T-cell (primary cell): ENCODE results near the gene GOSR2. TPM values are rescaled to one million over a fixed set of nuclear protein-coding genes. Genes with fewer than 3 reads are reported as not detected.
"Not testable (repeated sequence)": the region's sequence is repeated elsewhere in the genome, so short reads cannot be mapped to it uniquely, and the experiment has no call there.

Experiments
- ATAC-seq, 4 experiments: fragments of 200-7000 bp in 3 of 4; fragments of 150-1000 bp in 1 of 4; cut with Tn5 transposase; replicated peaks in 1 of 4; 1 replicate in 3 of 4; 2 replicates in 1 of 4; pipeline ENCODE4 v1.10.0; 2021; ENCODE audit warnings: moderate library complexity in 3 of 4, mild to moderate bottlenecking in 2 of 4, moderate number of reproducible peaks in 1 of 4
- CTCF ChIA-PET, 2 donors: fragments of 300-600 bp; sonication (Branson Sonifier 250); formaldehyde crosslinking; loops; one replicate each; lab custom pipeline; 2022; ENCODE audit warnings: antibody characterized with exemption in 2 of 2; lab: Charles Lee
- POLR2A ChIA-PET, 2 donors: fragments of 300-600 bp; sonication (Branson Sonifier 250); formaldehyde crosslinking; loops; one replicate each; lab custom pipeline; 2022; ENCODE audit warnings: antibody characterized with exemption in 2 of 2; lab: Charles Lee
- DNase-seq, 35 experiments: peaks; one replicate each; pipeline versions ENCODE4 v3.0.0 to v3.0.0-alpha.2; 2013 to 2023
- H3K27ac ChIP-seq: one replicate; pipeline ENCODE4 v1.5.1; 2013; ENCODE audit warnings: low read length
- H3K27me3 ChIP-seq, 2 experiments: replicated peaks in 1 of 2; 1 replicate in 1 of 2; 2 replicates in 1 of 2; pipeline versions ENCODE4 v1.6.1 to v1.7.0; 2013; ENCODE audit warnings: low read length in 1 of 2, mixed read lengths in 1 of 2; ENCODE audit not compliant: control insufficient read depth in 2 of 2, insufficient read depth in 2 of 2; ENCODE audit errors: extremely low read depth in 1 of 2
- H3K36me3 ChIP-seq, 2 donors: 1 replicate in 1 of 2; 2 replicates in 1 of 2; pipeline versions ENCODE4 v1.6.1 to v1.7.0; 2013; ENCODE audit warnings: low read length in 1 of 2; ENCODE audit not compliant: control insufficient read depth in 2 of 2, insufficient read depth in 1 of 2; ENCODE audit errors: extremely low read depth in 1 of 2
- H3K4me1 ChIP-seq, 2 experiments: 1 replicate in 1 of 2; 2 replicates in 1 of 2; pipeline versions ENCODE4 v1.6.1 to v1.7.0; 2013; ENCODE audit warnings: low read length in 2 of 2, mixed read lengths in 1 of 2; ENCODE audit not compliant: insufficient read depth in 2 of 2, control insufficient read depth in 1 of 2; ENCODE audit errors: extremely low read depth in 1 of 2
- H3K4me3 ChIP-seq, 2 donors: 1 replicate in 1 of 2; 2 replicates in 1 of 2; pipeline versions ENCODE4 v1.5.1 to v1.7.0; 2013; ENCODE audit warnings: mild to moderate bottlenecking in 2 of 2, low read length in 1 of 2, moderate library complexity in 1 of 2; ENCODE audit not compliant: control insufficient read depth in 1 of 2; ENCODE audit errors: extremely low read depth in 1 of 2
- H3K9me3 ChIP-seq: 2 replicates; pipeline ENCODE4 v1.7.0; 2013
- H3K27ac Mint-ChIP-seq, 2 donors: one replicate each; pipeline ENCODE4 v1.8.0; 2020 to 2021; ENCODE audit warnings: mild to moderate bottlenecking in 2 of 2, mixed read lengths in 2 of 2
- H3K27me3 Mint-ChIP-seq, 2 donors: one replicate each; pipeline ENCODE4 v1.8.0; 2021 to 2022; ENCODE audit warnings: mixed read lengths in 2 of 2
- H3K36me3 Mint-ChIP-seq: one replicate; pipeline ENCODE4 v1.8.0; 2021; ENCODE audit warnings: mixed read lengths
- H3K4me1 Mint-ChIP-seq, 3 donors: one replicate each; pipeline ENCODE4 v1.8.0; 2020 to 2022; ENCODE audit warnings: mixed read lengths in 3 of 3, mild to moderate bottlenecking in 1 of 3
- H3K4me3 Mint-ChIP-seq, 3 donors: one replicate each; pipeline ENCODE4 v1.8.0; 2020 to 2022; ENCODE audit warnings: mild to moderate bottlenecking in 3 of 3, mixed read lengths in 3 of 3, moderate library complexity in 3 of 3
- H3K9me3 Mint-ChIP-seq, 3 donors: one replicate each; pipeline ENCODE4 v1.8.0; 2020 to 2022; ENCODE audit warnings: mixed read lengths in 3 of 3
- WGBS: methylation state at CpG from one replicate; pipeline ENCODE4 v1.1.5; 2013; ENCODE audit warnings: missing lambda C conversion rate; ENCODE audit not compliant: insufficient coverage; 5-methylcytosine and 5-hydroxymethylcytosine counted together
- total RNA-seq, 35 experiments: library from RNA in 6 of 35; stranded (reverse) in 6 of 35; fragments of 120-200 nt in 1 of 35; gene quantifications; one replicate each; pipeline versions ENCODE4 v1.2.1 to v1.2.4 and lab custom pipeline; 2013 to 2026

GOSR2 gene
- total RNA-seq, 5 donors from 2014 or later (not counting 1 experiment from before 2014, with no cell fraction given), result 60.3 to 80.2 (median 74.1) TPM

DNA sequence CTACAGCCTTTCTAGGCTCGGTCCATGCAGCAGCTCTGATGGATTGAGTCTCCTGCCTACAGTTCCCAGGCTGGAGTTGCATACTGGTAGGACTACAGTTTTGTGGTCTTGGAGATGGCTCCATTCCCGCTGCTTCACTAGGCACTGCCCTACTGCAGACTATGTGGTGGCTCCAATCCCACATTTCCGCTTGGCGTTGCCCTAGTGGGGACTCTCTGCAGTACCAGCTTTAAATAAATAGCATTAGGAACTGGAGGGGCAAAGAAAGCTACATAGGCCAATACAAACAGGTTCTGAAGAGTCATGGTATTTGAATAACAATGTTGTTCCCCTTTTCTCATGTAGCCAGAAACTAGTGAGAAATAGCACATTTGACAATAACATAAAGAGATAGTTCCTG lies 5.4 kb upstream of the GOSR2 start:
- no peaks in the 10 kb centered on the region for H3K9me3 Mint-ChIP-seq
- CTCF ChIA-PET, result interaction anchor here in 1 of 2 donors (0.6 kb wide), 1 partner anchor 29 kb away, joined by 3 read pairs; no protein-coding TSS in a partner anchor
- H3K27ac Mint-ChIP-seq, result no peak overlapping the region
- DNase-seq (no peak), ATAC-seq (no peak)
- POLR2A ChIA-PET, result no interaction called here
- no peaks in the 10 kb centered on the region for H3K36me3 Mint-ChIP-seq
- H3K4me3 Mint-ChIP-seq, result no peak overlapping the region
- peaks cover 0 to 4% of the 10 kb centered on the region in 2 experiments for H3K27me3 ChIP-seq
- H3K4me3 ChIP-seq, result no peak overlapping the region
- H3K4me1 ChIP-seq, result peaks cover 0 to 2% of the 10 kb centered on the region in 2 experiments
- peaks cover 0 to 7% of the 10 kb centered on the region in 2 donors for H3K27me3 Mint-ChIP-seq
- peaks cover 0 to 7% (median 5%) of the 10 kb centered on the region in 3 donors for H3K4me1 Mint-ChIP-seq
- no CpG with 5 or more reads among the region's 4 CpGs for WGBS
- H3K27ac ChIP-seq, result no peak overlapping the region
- H3K36me3 ChIP-seq, result no peaks in the 10 kb centered on the region
- no peaks in the 10 kb centered on the region for H3K9me3 ChIP-seq

DNA sequence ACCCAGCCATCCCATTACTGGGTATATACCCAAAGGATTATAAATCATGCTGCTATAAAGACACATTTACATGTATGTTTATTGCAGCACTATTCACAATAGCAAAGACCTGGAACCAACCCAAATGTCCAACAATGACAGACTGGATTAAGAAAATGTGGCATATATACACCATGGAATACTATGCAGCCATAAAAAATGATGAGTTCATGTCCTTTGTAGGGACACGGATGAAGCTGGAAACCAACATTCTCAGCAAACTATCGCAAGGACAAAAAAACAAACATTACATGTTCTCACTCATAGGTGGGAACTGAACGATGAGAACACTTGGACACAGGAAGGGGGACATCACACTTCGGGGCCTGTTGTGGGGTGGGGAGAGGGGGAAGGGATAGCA lies 998 bp upstream of the GOSR2 start:
- H3K9me3 Mint-ChIP-seq, H3K27ac ChIP-seq, CTCF ChIA-PET, POLR2A ChIA-PET, H3K4me3 ChIP-seq, H3K27me3 ChIP-seq, H3K27me3 Mint-ChIP-seq, DNase-seq, ATAC-seq, H3K9me3 ChIP-seq, H3K36me3 ChIP-seq, H3K36me3 Mint-ChIP-seq: not testable (repeated sequence)
- H3K4me1 ChIP-seq, result peaks cover 3 to 17% of the 10 kb centered on the region in 2 experiments
- peaks cover 35 to 47% (median 44%) of the 10 kb centered on the region in 3 donors for H3K4me1 Mint-ChIP-seq
- WGBS, result no CpG with 5 or more reads among the region's 4 CpGs
- peak overlapping the region; percentile 63 to 75 for H3K27ac Mint-ChIP-seq
- peak overlapping the region; percentile 47 to 95 (median 92) for H3K4me3 Mint-ChIP-seq

DNA sequence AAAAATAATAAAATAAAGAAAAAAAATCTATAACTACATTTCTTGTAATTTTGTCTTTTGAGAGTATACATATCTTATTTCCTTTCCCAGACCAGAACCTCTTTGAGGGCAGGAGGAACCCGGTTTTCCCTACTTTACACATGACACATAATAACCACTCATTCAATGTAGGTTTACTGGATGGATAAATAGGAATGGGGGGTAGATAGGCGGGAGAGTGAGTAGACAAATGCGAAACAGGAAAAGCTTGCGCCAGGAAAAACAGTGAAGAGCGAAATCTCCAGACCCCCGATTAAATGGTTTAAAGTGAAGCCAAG lies 515 bp upstream of the GOSR2 start:
- ChIA-PET CTCF (no interaction called here), POLR2A (no interaction called here)
- Mint-ChIP-seq H3K4me3 (peak overlapping the region; percentile 88 to 95 (median 92)), H3K27me3 (no peaks in the 10 kb centered on the region), H3K36me3 (peaks cover 6% of the 10 kb centered on the region), H3K9me3 (no peaks in the 10 kb centered on the region), H3K4me1 (peaks cover 40 to 52% (median 49%) of the 10 kb centered on the region in 3 donors), H3K27ac (peak overlapping the region; percentile 100)
- ATAC-seq (peak in 2 of 4 experiments; percentile 9 to 14), DNase-seq (no peak)
- Histone ChIP-seq H3K4me3 (peak overlapping the region; percentile 87 to 89), H3K27me3 (no peaks in the 10 kb centered on the region), H3K36me3 (no peaks in the 10 kb centered on the region), H3K4me1 (peaks cover 3 to 17% of the 10 kb centered on the region in 2 experiments), H3K27ac (peak overlapping the region; percentile 93), H3K9me3 (no peaks in the 10 kb centered on the region)
- WGBS, result 0% methylated on average over 4 of the region's 6 CpGs

DNA sequence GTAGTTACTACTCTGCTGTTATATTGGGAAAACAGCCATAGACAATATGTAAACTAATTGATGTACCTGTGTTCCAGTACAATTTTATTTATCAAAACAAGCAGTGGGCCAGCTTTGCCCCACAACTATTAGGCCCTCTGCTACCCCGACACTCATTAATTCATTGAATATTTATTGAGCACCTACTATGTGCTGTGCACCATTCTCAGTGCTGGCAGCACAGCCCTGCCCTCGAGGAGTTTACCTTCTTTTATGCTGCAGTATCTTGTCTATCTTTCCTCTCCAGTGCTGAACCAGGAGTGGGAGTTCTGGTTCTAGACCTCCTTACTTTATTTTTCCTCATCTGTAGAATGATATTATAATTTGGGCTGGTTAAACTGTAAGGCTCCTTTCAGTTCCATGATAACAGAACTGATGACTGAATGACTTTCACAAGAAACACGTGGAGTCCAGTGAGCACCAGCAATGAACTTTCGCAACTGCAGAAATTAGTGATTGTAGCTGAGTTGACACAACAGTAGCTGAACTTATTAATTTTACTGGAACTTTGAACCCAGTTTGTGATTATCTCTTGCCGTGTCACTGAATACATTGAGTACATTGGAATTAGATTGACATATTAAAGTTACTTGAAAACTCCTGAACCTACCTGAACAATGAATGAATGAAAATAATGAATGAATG lies 2.4 kb downstream of the GOSR2 start:
- no peaks in the 10 kb centered on the region for H3K9me3 ChIP-seq
- no peak overlapping the region for H3K27ac Mint-ChIP-seq
- H3K4me3 ChIP-seq, result no peak overlapping the region
- no CpG with 5 or more reads among the region's 5 CpGs for WGBS
- POLR2A ChIA-PET, result no interaction called here
- no peak overlapping the region for H3K27ac ChIP-seq
- H3K27me3 Mint-ChIP-seq, result no peaks in the 10 kb centered on the region
- CTCF ChIA-PET, result no interaction called here
- no peaks in the 10 kb centered on the region for H3K9me3 Mint-ChIP-seq
- H3K36me3 ChIP-seq, result peaks cover 12 to 14% of the 10 kb centered on the region in 2 donors
- peaks cover 10 to 17% of the 10 kb centered on the region in 2 experiments for H3K4me1 ChIP-seq
- peaks cover 57 to 71% (median 71%) of the 10 kb centered on the region in 3 donors for H3K4me1 Mint-ChIP-seq
- no peak for ATAC-seq
- peak overlapping the region in 2 of 3 donors; percentile 19 to 21 for H3K4me3 Mint-ChIP-seq
- H3K36me3 Mint-ChIP-seq, result peaks cover 10% of the 10 kb centered on the region
- DNase-seq, result no peak
- no peaks in the 10 kb centered on the region for H3K27me3 ChIP-seq

DNA sequence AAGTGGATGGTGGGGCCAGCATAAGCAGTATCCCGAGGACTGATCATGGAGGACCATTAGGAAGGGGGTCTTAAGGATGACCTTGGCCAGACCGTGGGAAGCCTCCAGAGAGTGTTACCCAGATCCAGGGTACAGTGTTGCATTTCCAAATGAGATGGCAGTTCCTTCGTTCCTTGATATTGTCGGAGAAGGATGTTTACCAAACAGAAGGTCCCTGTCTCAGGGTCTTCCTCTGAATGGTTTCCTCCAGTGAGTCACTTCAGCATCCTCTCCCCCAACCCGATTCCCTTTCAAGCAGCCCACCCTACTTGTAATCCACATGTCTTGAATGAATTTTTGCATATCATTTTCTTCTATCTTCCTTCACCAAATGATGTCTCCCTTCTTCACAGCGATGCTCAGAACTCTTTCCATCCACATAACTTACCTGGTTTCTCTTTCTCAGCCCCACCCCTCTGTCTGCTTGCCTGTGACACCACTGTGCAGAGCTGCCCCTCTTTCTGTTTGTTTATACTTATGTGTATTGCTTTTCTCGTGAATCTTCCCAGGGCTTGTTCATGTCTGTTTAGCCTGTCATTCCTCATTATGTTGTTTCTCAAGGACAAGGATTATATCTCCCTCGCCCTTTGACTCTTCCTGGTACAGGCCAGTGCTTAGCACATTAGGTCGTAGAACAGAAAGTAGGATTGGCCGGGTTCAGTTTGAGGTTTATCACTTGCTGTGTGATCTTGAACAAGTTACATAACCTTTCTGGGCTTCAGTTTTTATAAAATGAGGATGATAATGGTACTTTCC lies 5.7 kb downstream of the GOSR2 start:
- CTCF ChIA-PET, result no interaction called here
- Mint-ChIP-seq H3K27ac (peak overlapping the region in 1 of 2 donors; percentile 36), H3K27me3 (no peaks in the 10 kb centered on the region), H3K9me3 (no peaks in the 10 kb centered on the region), H3K4me3 (no peak overlapping the region), H3K36me3 (peaks cover 28% of the 10 kb centered on the region), H3K4me1 (peaks cover 51 to 59% (median 56%) of the 10 kb centered on the region in 3 donors)
- H3K27ac ChIP-seq, result no peak overlapping the region
- H3K4me1 ChIP-seq, result peaks cover 8 to 12% of the 10 kb centered on the region in 2 experiments
- DNase-seq (no peak), ATAC-seq (no peak)
- H3K27me3 ChIP-seq, result no peaks in the 10 kb centered on the region
- no peaks in the 10 kb centered on the region for H3K9me3 ChIP-seq
- POLR2A ChIA-PET, result no interaction called here
- 97% methylated on average over 5 of the region's 10 CpGs for WGBS
- peaks cover 16 to 46% of the 10 kb centered on the region in 2 donors for H3K36me3 ChIP-seq
- no peak overlapping the region for H3K4me3 ChIP-seq

DNA sequence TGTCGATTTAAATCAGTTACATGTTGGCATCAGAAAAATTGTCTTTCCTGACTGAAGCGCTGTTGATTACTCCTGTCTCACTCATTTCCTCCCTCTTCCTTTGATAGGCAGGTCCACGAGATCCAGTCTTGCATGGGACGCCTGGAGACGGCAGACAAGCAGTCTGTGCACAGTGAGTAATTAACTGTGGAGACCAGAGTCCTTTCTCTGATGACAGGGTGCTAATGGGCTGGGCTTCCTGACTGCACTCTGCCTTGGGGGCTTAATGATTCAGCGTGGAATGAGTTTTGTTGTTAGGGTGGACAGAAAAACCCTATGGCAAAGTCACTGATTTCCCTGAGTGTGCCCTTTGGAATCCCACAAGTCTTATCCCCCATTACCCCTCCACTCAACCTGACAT lies 6.5 kb downstream of the GOSR2 start:
- peaks cover 16 to 53% of the 10 kb centered on the region in 2 donors for H3K36me3 ChIP-seq
- H3K27me3 ChIP-seq, result no peaks in the 10 kb centered on the region
- H3K4me3 ChIP-seq, result no peak overlapping the region
- 100% methylated on average over 2 of the region's 6 CpGs for WGBS
- H3K27me3 Mint-ChIP-seq, result no peaks in the 10 kb centered on the region
- ChIA-PET CTCF (no interaction called here), POLR2A (interaction anchor here in 1 of 2 donors (0.7 kb wide), 1 partner anchor 785 kb away, joined by 7 read pairs; no protein-coding TSS in a partner anchor)
- peaks cover 4 to 7% of the 10 kb centered on the region in 2 experiments for H3K4me1 ChIP-seq
- H3K9me3 Mint-ChIP-seq, result no peaks in the 10 kb centered on the region
- no peak overlapping the region for H3K27ac Mint-ChIP-seq
- ATAC-seq (no peak), DNase-seq (no peak)
- no peaks in the 10 kb centered on the region for H3K9me3 ChIP-seq
- no peak overlapping the region for H3K4me3 Mint-ChIP-seq
- H3K4me1 Mint-ChIP-seq, result peaks cover 44 to 52% (median 49%) of the 10 kb centered on the region in 3 donors
- H3K36me3 Mint-ChIP-seq, result peaks cover 36% of the 10 kb centered on the region
- H3K27ac ChIP-seq, result no peak overlapping the region
